Measurements from ENCODE around the gene TRAP1. TPM values are rescaled to one million over a fixed set of nuclear protein-coding genes. Genes with fewer than 3 reads are reported as not detected.

Gene TRAP1
- total and polyA plus RNA-seq, 10 donors = 33.7 to 97.1 (median 53.1) TPM

- 95 to 97% (median 97%) methylated on average over 15 of the region's 15 CpGs for WGBS, 5 donors
- intact Hi-C loops (cut with DNase I; ENCODE audit: low total_unique reads) = no loop called here
- H3K4me3 ChIP-seq = no peak overlapping the region
- H3K27ac ChIP-seq = no peak overlapping the region
- peaks cover 0 to 15% (median 1%) of the 10 kb centered on the region in 6 donors for H3K4me1 ChIP-seq
- TF ChIP-seq POLR2AphosphoS5 (IDR thresholded peaks at IDR 0.05) (peak in 2 of 3 donors; percentile 21 to 28), CTCF (IDR thresholded peaks at IDR 0.05 in 8 of 11, conservative IDR thresholded peaks at IDR 0.05 in 3 of 11) (no peak)
- DNase-seq = peak; percentile 47
- H3K27me3 ChIP-seq (replicated peaks in 1 of 7) = no peaks in the 10 kb centered on the region
- peaks cover 0 to 99% (median 65%) of the 10 kb centered on the region in 6 donors for H3K36me3 ChIP-seq
- H3K9me3 ChIP-seq = no peaks in the 10 kb centered on the region
These were observed 35.7 kb upstream of the TRAP1 start for GRCh38 chr16:3752984-3753383.

GRCh38 chr16:3751878-3752277 is 34.6 kb upstream of the TRAP1 start:
- WGBS, 5 donors = 91 to 97% (median 95%) methylated on average over 8 of the region's 8 CpGs
- Histone ChIP-seq H3K36me3 (peaks cover 0 to 99% (median 64%) of the 10 kb centered on the region in 6 donors), H3K27ac (no peak overlapping the region), H3K27me3 (replicated peaks in 1 of 7) (no peaks in the 10 kb centered on the region), H3K4me3 (no peak overlapping the region), H3K4me1 (peaks cover 0 to 14% (median 1%) of the 10 kb centered on the region in 6 donors), H3K9me3 (no peaks in the 10 kb centered on the region)
- DNase-seq = no peak
- intact Hi-C loops (cut with DNase I; ENCODE audit: low total_unique reads) = no loop called here
- TF ChIP-seq POLR2AphosphoS5 (IDR thresholded peaks at IDR 0.05) = no peak
- TF ChIP-seq CTCF (IDR thresholded peaks at IDR 0.05 in 8 of 11, conservative IDR thresholded peaks at IDR 0.05 in 3 of 11) = no peak
- TF ChIP-seq POLR2A (IDR thresholded peaks at IDR 0.05) = no peak

- WGBS, 5 donors = 84 to 96% (median 88%) methylated on average over 5 of the region's 5 CpGs
- peaks cover 0 to 99% (median 71%) of the 10 kb centered on the region in 6 donors for H3K36me3 ChIP-seq
- H3K9me3 ChIP-seq = no peaks in the 10 kb centered on the region
- TF ChIP-seq POLR2AphosphoS5 (IDR thresholded peaks at IDR 0.05) (no peak), POLR2A (IDR thresholded peaks at IDR 0.05) (no peak), CTCF (IDR thresholded peaks at IDR 0.05 in 8 of 11, conservative IDR thresholded peaks at IDR 0.05 in 3 of 11) (no peak)
- DNase-seq = no peak
- peak overlapping the region in 1 of 8 donors; percentile 62 for H3K27ac ChIP-seq
- no peaks in the 10 kb centered on the region for H3K27me3 ChIP-seq (replicated peaks in 1 of 7)
- intact Hi-C loops (cut with DNase I; ENCODE audit: low total_unique reads) = no loop called here
- H3K4me1 ChIP-seq = peaks cover 0 to 14% (median 1%) of the 10 kb centered on the region in 6 donors
- H3K4me3 ChIP-seq = no peak overlapping the region
These were observed 31.0 kb upstream of the TRAP1 start for GRCh38 chr16:3748307-3748706.

- no peaks in the 10 kb centered on the region for H3K27me3 ChIP-seq (replicated peaks in 1 of 7)
- WGBS, 5 donors = 93 to 95% (median 94%) methylated on average over 13 of the region's 13 CpGs
- no peak overlapping the region for H3K4me3 ChIP-seq
- TF ChIP-seq POLR2A (IDR thresholded peaks at IDR 0.05) = no peak
- TF ChIP-seq CTCF (IDR thresholded peaks at IDR 0.05 in 8 of 11, conservative IDR thresholded peaks at IDR 0.05 in 3 of 11) = no peak
- no peak for TF ChIP-seq POLR2AphosphoS5 (IDR thresholded peaks at IDR 0.05)
- no peaks in the 10 kb centered on the region for H3K9me3 ChIP-seq
- no peak overlapping the region for H3K27ac ChIP-seq
- intact Hi-C loops (cut with DNase I; ENCODE audit: low total_unique reads) = no loop called here
- peaks cover 0 to 14% (median 1%) of the 10 kb centered on the region in 6 donors for H3K4me1 ChIP-seq
- peaks cover 0 to 100% (median 80%) of the 10 kb centered on the region in 6 donors for H3K36me3 ChIP-seq
- DNase-seq = peak; percentile 38
These were observed 28.5 kb upstream of the TRAP1 start for GRCh38 chr16:3745751-3746355.
